ENCODE measurements around the gene SEC14L1.

SEC14L1 gene

DNA sequence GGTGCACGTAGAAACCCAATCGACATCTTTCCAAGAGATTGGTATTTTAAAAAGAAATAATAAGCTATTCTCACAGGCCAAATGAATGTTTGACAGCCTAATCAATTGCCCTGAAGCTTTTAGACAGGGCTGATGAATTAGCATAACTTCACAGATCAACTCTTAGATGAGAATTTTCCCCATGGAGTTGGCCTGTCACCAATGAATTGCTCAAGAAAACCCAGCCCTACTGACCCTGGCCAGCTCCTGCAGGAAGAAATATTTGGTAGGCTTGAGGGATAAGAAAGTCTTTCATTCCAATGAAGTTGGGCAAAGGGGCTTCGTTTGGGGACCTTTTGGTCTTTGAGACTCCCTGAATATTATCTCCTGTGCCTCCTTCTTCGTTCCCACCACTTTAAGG lies 23.4 kb upstream of the SEC14L1 start:
- H3K4me3 ChIP-seq (ENCODE audit: low read length), result no peak overlapping the region
- no peak for DNase-seq (ENCODE audit: low read depth)
- no peak for TF ChIP-seq CTCF (IDR thresholded peaks at IDR 0.05; ENCODE audit: insufficient read depth, low read depth, low read length, missing control alignments)

DNA sequence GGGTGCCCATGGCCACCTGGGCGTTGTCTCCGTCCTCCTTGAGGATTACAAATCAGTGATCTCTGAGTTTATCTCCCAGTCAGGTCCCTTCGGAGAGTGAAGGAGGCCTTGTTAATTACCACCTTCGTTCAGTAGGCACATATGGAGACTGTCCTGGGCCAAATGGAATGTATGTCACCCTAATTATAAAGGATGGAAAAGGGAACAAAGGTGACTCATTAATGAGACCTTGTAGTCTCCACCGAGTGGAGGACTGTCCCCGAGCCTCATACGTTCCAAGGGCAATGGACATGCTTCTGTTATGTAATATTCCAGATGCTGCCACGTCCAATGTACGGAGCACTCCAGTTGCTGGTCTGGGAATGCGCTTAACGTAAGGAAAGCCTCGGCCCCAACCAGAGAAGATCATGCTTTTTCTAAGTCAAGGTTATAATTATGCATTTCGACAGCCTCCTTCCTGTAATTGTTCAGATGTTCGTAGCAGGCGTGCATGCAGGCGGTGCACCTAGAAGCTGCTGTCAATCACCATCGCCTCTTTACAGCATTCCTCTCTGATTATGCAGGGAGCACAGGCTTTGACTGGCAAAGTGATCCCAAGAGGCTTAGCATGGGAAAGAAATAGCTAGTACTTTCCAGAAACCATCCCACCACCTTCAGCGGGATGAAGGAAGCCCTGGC lies 22.4 kb upstream of the SEC14L1 start:
- TF ChIP-seq CTCF (IDR thresholded peaks at IDR 0.05; ENCODE audit: insufficient read depth, low read depth, low read length, missing control alignments), result no peak

DNA sequence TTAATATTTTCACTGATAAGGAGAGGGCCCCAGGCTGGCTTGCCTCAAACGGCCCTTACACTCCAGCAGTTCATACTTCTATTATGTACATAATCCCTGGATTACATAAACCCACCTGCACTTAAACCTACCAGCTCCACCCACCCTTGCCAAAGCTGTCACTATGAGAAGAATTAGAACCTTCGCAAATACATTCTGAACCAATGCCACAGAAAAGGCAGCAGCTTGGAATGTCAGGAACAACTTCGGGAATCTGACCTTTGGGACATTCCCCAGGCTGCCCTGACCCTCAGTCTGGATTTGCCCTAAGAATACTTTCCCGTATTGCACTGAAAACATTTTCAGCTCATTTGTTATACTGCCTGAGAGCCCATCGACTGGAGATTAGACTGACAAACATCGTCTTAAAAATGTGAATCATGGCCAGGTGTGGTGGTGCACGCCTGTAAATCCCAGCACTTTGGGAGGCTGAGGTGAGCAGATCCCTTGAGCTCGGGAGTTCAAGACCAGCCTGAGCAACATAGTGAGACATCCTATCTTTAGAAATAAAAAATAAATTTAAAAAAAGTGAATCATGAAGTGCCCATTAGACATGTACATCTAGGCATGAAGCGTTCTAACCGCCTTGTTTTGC lies 21.0 kb upstream of the SEC14L1 start:
- no peak for TF ChIP-seq CTCF (IDR thresholded peaks at IDR 0.05; ENCODE audit: insufficient read depth, low read depth, low read length, missing control alignments)
- DNase-seq (ENCODE audit: low read depth), result no peak
- H3K4me3 ChIP-seq (ENCODE audit: low read length), result no peak overlapping the region

More for the DNA sequence above, 22.4 kb upstream of the SEC14L1 start:
- H3K4me3 ChIP-seq (ENCODE audit: low read length), result no peak overlapping the region
- DNase-seq (ENCODE audit: low read depth), result no peak

GRCh38 chr17:77120868-77121267 lies 19.9 kb upstream of the SEC14L1 start:
- no peak overlapping the region for H3K4me3 ChIP-seq (ENCODE audit: low read length)
- TF ChIP-seq CTCF (IDR thresholded peaks at IDR 0.05; ENCODE audit: insufficient read depth, low read depth, low read length, missing control alignments), result no peak
- DNase-seq (ENCODE audit: low read depth), result no peak

- TF ChIP-seq CTCF (IDR thresholded peaks at IDR 0.05; ENCODE audit: insufficient read depth, low read depth, low read length, missing control alignments), result no peak
- DNase-seq (ENCODE audit: low read depth), result peak; percentile 91
- no peak overlapping the region for H3K4me3 ChIP-seq (ENCODE audit: low read length)
Observed at GRCh38 chr17:77124192-77124889, 16.4 kb upstream of the SEC14L1 start.

DNA sequence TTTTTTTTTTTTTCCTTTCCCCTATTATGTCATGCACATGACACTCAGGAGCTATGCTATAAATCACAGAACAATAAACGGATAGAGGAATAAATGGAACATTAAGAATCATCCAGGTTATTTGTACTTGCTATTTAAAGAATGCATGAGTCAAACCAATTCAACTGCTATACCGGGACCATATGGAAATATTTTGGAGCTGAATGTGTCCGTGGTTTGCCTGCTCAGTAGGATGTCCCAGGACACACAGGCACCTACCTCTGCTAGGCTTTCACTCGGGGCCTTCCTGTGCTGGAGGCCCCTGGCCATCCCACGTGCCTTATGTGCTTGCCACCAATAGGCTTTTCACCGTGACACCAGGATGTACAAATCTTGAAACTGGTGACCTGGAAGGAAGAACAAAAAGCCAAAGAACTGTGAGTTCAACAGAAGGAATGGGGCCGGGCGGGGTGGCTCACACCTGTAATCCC lies 15.3 kb upstream of the SEC14L1 start:
- TF ChIP-seq CTCF (IDR thresholded peaks at IDR 0.05; ENCODE audit: insufficient read depth, low read depth, low read length, missing control alignments), result no peak
- H3K4me3 ChIP-seq (ENCODE audit: low read length), result no peak overlapping the region
- peak; percentile 92 for DNase-seq (ENCODE audit: low read depth)
